WTC11 (cell line): Measurements from ENCODE around the gene NEK4. TPM values are rescaled to one million over a fixed set of nuclear protein-coding genes. Genes with fewer than 3 reads are reported as not detected.

Experiments
- ATAC-seq: fragments of 200-7000 bp; cut with Tn5 transposase; 2 replicates; pipeline ENCODE4 v1.10.0; 2021; ENCODE audit warnings: mild to moderate bottlenecking, moderate library complexity
- CTCF ChIA-PET: fragments of 300-600 bp; sonication (Branson Sonifier 250); formaldehyde crosslinking; loops from one replicate; lab custom pipeline; 2021; ENCODE audit warnings: antibody characterized with exemption; lab: Charles Lee
- POLR2A ChIA-PET: fragments of 350-600 bp; sonication (Branson Sonifier 250); formaldehyde crosslinking; loops from one replicate; lab custom pipeline; 2021; ENCODE audit warnings: antibody characterized with exemption; lab: Charles Lee
- DNase-seq: peaks from one replicate; pipeline ENCODE4 v3.0.0; 2021; ENCODE audit warnings: low spot score
- H3K27ac Mint-ChIP-seq: 2 replicates; pipeline ENCODE4 v1.8.0; 2021; ENCODE audit warnings: mixed read lengths
- H3K27me3 Mint-ChIP-seq: 2 replicates; pipeline ENCODE4 v1.8.0; 2021; ENCODE audit warnings: low read depth, mild to moderate bottlenecking, moderate library complexity, mixed read lengths
- H3K36me3 Mint-ChIP-seq: 2 replicates; pipeline ENCODE4 v1.8.0; 2021; ENCODE audit warnings: mixed read lengths
- H3K4me1 Mint-ChIP-seq: 2 replicates; pipeline ENCODE4 v1.8.0; 2022; ENCODE audit warnings: mixed read lengths
- H3K4me3 Mint-ChIP-seq: 2 replicates; pipeline ENCODE4 v1.8.0; 2021; ENCODE audit warnings: mild to moderate bottlenecking, moderate library complexity, mixed read lengths
- H3K9me3 Mint-ChIP-seq: 2 replicates; pipeline ENCODE4 v1.8.0; 2021; ENCODE audit warnings: mixed read lengths
- CBFB ChIP-seq: sonication (generic); formaldehyde crosslinking; IDR thresholded peaks from 2 replicates; pipeline ENCODE4 v1.8.1; 2022; ENCODE audit warnings: mild to moderate bottlenecking, low read depth, missing genetic modification reagents
- CREB1 ChIP-seq: sonication (generic); formaldehyde crosslinking; IDR thresholded peaks from 2 replicates; pipeline ENCODE4 v1.8.0; 2023; ENCODE audit warnings: mild to moderate bottlenecking, missing genetic modification reagents
- CTCF ChIP-seq: fragments of 200-600 bp; IDR thresholded peaks from 2 replicates; pipeline ENCODE4 v1.8.0; 2022; ENCODE audit warnings: antibody characterized with exemption
- E2F1 ChIP-seq: sonication (generic); formaldehyde crosslinking; IDR thresholded peaks from 2 replicates; pipeline ENCODE4 v1.8.0; 2022; ENCODE audit warnings: mild to moderate bottlenecking, missing genetic modification reagents
- E2F4 ChIP-seq: sonication (generic); formaldehyde crosslinking; IDR thresholded peaks from 2 replicates; pipeline ENCODE4 v1.8.1; 2022; ENCODE audit warnings: low read depth, mild to moderate bottlenecking, moderate library complexity, missing genetic modification reagents, borderline replicate concordance
- EMX1 ChIP-seq: fragments of 250-450 bp; sonication (Bioruptor Pico); IDR thresholded peaks from 2 replicates; pipeline ENCODE4 v1.8.0; 2021; ENCODE audit warnings: mild to moderate bottlenecking
- ESRRA ChIP-seq: sonication (generic); formaldehyde crosslinking; IDR thresholded peaks from 2 replicates; pipeline ENCODE4 v1.8.1; 2022; ENCODE audit warnings: mild to moderate bottlenecking, missing genetic modification reagents, borderline replicate concordance
- FOXJ3 ChIP-seq: sonication (generic); formaldehyde crosslinking; IDR thresholded peaks from 2 replicates; pipeline ENCODE4 v1.9.0; 2021; ENCODE audit warnings: missing genetic modification reagents, mild to moderate bottlenecking, borderline replicate concordance
- GABPB1 ChIP-seq: sonication (generic); formaldehyde crosslinking; IDR thresholded peaks from 2 replicates; pipeline ENCODE4 v1.8.1; 2023; ENCODE audit warnings: mild to moderate bottlenecking, missing genetic modification reagents
- HMGA2 ChIP-seq: fragments of 250-450 bp; sonication (Bioruptor Pico); IDR thresholded peaks from 2 replicates; pipeline ENCODE4 v1.4.0; 2021; ENCODE audit warnings: mild to moderate bottlenecking, moderate library complexity
- IRF2 ChIP-seq: sonication (generic); formaldehyde crosslinking; IDR thresholded peaks from 2 replicates; pipeline ENCODE4 v1.8.0; 2022; ENCODE audit warnings: low read depth, missing genetic modification reagents, borderline replicate concordance
- NFYB ChIP-seq: sonication (generic); formaldehyde crosslinking; conservative IDR thresholded peaks from 2 replicates; pipeline ENCODE4 v1.8.0; 2022; ENCODE audit warnings: low read depth, missing genetic modification reagents
- NR1H2 ChIP-seq: sonication (generic); formaldehyde crosslinking; IDR thresholded peaks from 2 replicates; pipeline ENCODE4 v1.9.0; 2021; ENCODE audit warnings: mild to moderate bottlenecking, moderate library complexity, missing genetic modification reagents
- NR2C2 ChIP-seq: sonication (generic); formaldehyde crosslinking; IDR thresholded peaks from 2 replicates; pipeline ENCODE4 v1.8.0; 2022; ENCODE audit warnings: mild to moderate bottlenecking, missing genetic modification reagents
- PRDM15 ChIP-seq: sonication (generic); formaldehyde crosslinking; IDR thresholded peaks from 2 replicates; pipeline ENCODE4 v1.8.0; 2022; ENCODE audit warnings: missing genetic modification reagents
- RELA ChIP-seq: sonication (generic); formaldehyde crosslinking; IDR thresholded peaks from 2 replicates; pipeline ENCODE4 v1.8.1; 2022; ENCODE audit warnings: missing genetic modification reagents, mild to moderate bottlenecking, borderline replicate concordance
- SMAD4 ChIP-seq: sonication (generic); formaldehyde crosslinking; IDR thresholded peaks from 2 replicates; pipeline ENCODE4 v1.8.0; 2022; ENCODE audit warnings: mild to moderate bottlenecking, missing genetic modification reagents
- SOX15 ChIP-seq: fragments of 250-450 bp; sonication (Bioruptor Pico); IDR thresholded peaks from 2 replicates; pipeline ENCODE4 v1.9.0; 2021; ENCODE audit warnings: mild to moderate bottlenecking
- TEAD1 ChIP-seq: sonication (generic); formaldehyde crosslinking; IDR thresholded peaks from 2 replicates; pipeline ENCODE4 v1.8.0; 2022; ENCODE audit warnings: mild to moderate bottlenecking, missing genetic modification reagents
- ZBTB21 ChIP-seq: sonication (generic); formaldehyde crosslinking; IDR thresholded peaks from 2 replicates; pipeline ENCODE4 v1.8.1; 2023; ENCODE audit warnings: mild to moderate bottlenecking, missing genetic modification reagents, borderline replicate concordance
- ZBTB43 ChIP-seq: sonication (generic); formaldehyde crosslinking; IDR thresholded peaks from 2 replicates; pipeline ENCODE4 v1.8.1; 2023; ENCODE audit warnings: mild to moderate bottlenecking, missing genetic modification reagents
- ZNF121 ChIP-seq: sonication (generic); formaldehyde crosslinking; IDR thresholded peaks from 2 replicates; pipeline ENCODE4 v1.8.0; 2023; ENCODE audit warnings: missing genetic modification reagents
- ZNF263 ChIP-seq: sonication (generic); formaldehyde crosslinking; IDR thresholded peaks from 2 replicates; pipeline ENCODE4 v1.8.1; 2022; ENCODE audit warnings: low read depth, mild to moderate bottlenecking, moderate library complexity, missing genetic modification reagents
- ZNF396 ChIP-seq: fragments of 250-450 bp; sonication (Bioruptor Pico); IDR thresholded peaks from 2 replicates; pipeline ENCODE4 v1.8.0; 2021; ENCODE audit warnings: mild to moderate bottlenecking, moderate library complexity, borderline replicate concordance
- ZNF423 ChIP-seq: fragments of 250-450 bp; sonication (Bioruptor Pico); IDR thresholded peaks from 2 replicates; pipeline ENCODE4 v2.1.2; 2022; ENCODE audit warnings: mild to moderate bottlenecking, moderate library complexity
- ZNF671 ChIP-seq: fragments of 250-450 bp; sonication (Bioruptor Pico); IDR thresholded peaks from 2 replicates; pipeline ENCODE4 v1.8.0; 2021; ENCODE audit warnings: mild to moderate bottlenecking
- ZSCAN18 ChIP-seq: fragments of 250-450 bp; sonication (Bioruptor Pico); IDR thresholded peaks from 2 replicates; pipeline ENCODE4 v2.1.2; 2022; ENCODE audit warnings: mild to moderate bottlenecking, moderate library complexity
- total RNA-seq: library from RNA; stranded (reverse); gene quantifications from 3 replicates; pipeline ENCODE4 v1.2.3, GENCODE V29; 2021

NEK4 gene
- total RNA-seq, 1 experiment from 2014 or later = 31.4 TPM

GRCh38 chr3:52805270-52806039 is 34.7 kb upstream of the NEK4 start:
- Mint-ChIP-seq H3K27me3 (peaks cover 3% of the 10 kb centered on the region), H3K9me3 (no peaks in the 10 kb centered on the region), H3K27ac (no peak overlapping the region), H3K4me1 (no peaks in the 10 kb centered on the region), H3K4me3 (no peak overlapping the region), H3K36me3 (no peaks in the 10 kb centered on the region)
- CTCF ChIA-PET = interaction anchor here (1.4 to 4.6 kb wide), 2 partner anchors 13 to 14 kb away, joined by 4 to 28 read pairs; no protein-coding TSS in a partner anchor
- DNase-seq (no peak), ATAC-seq (no peak)
- TF ChIP-seq NR2C2 = no peak
- TF ChIP-seq ZBTB43 (CRISPR knock-in tag) = no peak
- no peak for TF ChIP-seq NR1H2
- TF ChIP-seq ZBTB21 (CRISPR knock-in tag) = no peak
- TF ChIP-seq RELA (CRISPR knock-in tag) = no peak
- no peak for TF ChIP-seq ZNF121 (CRISPR knock-in tag)
- TF ChIP-seq ZNF396 (CRISPR knock-in tag) = no peak
- TF ChIP-seq FOXJ3 = no peak
- no peak for TF ChIP-seq GABPB1 (CRISPR knock-in tag)
- no peak for TF ChIP-seq SMAD4 (CRISPR knock-in tag)
- TF ChIP-seq PRDM15 = no peak
- no peak for TF ChIP-seq CTCF
- no peak for TF ChIP-seq ZNF671 (CRISPR knock-in tag)
- no peak for TF ChIP-seq ZSCAN18 (CRISPR knock-in tag)
- no peak for TF ChIP-seq E2F4
- POLR2A ChIA-PET = no interaction called here

- H3K27ac Mint-ChIP-seq = no peak overlapping the region
- ChIA-PET CTCF (interaction anchor here (1.3 to 2.1 kb wide), 2 partner anchors 9 to 15 kb away, joined by 3 to 11 read pairs; no protein-coding TSS in a partner anchor), POLR2A (no interaction called here)
- TF ChIP-seq IRF2 (CRISPR knock-in tag) (no peak), E2F1 (CRISPR knock-in tag) (no peak), NFYB (CRISPR knock-in tag) (no peak), ESRRA (no peak), ZNF121 (CRISPR knock-in tag) (no peak), ZNF263 (CRISPR knock-in tag) (no peak), HMGA2 (no peak), NR2C2 (no peak), TEAD1 (CRISPR knock-in tag) (no peak), SOX15 (CRISPR knock-in tag) (no peak), EMX1 (no peak), CREB1 (CRISPR knock-in tag) (no peak), CBFB (CRISPR knock-in tag) (no peak), ZNF423 (no peak)
Measured at GRCh38 chr3:52801839-52802238, 31.1 kb upstream of the NEK4 start.

More at GRCh38 chr3:52801839-52802238, 31.1 kb upstream of the NEK4 start:
- Mint-ChIP-seq H3K4me1 (no peaks in the 10 kb centered on the region), H3K9me3 (no peaks in the 10 kb centered on the region), H3K36me3 (no peaks in the 10 kb centered on the region), H3K4me3 (no peak overlapping the region), H3K27me3 (no peaks in the 10 kb centered on the region; the same call in 1 of the 2 replicates)
- ATAC-seq (no peak), DNase-seq (no peak)
